Lung (tissue), 12 donors: ENCODE measurements around the gene ZFP62. TPM values are rescaled to one million over a fixed set of nuclear protein-coding genes. Genes with fewer than 3 reads are reported as not detected.

ENCODE experiments used
- ATAC-seq: fragments of 200-7000 bp; cut with Tn5 transposase; one replicate; pipeline ENCODE4 v1.9.1; 2020; ENCODE audit warnings: moderate number of reproducible peaks; ENCODE audit not compliant: insufficient read depth, low FRiP score
- DNase-seq, 3 donors: peaks; one replicate each; pipeline ENCODE4 v3.0.0-alpha.2; 2013 to 2017
- H3K27ac ChIP-seq, 2 donors: one replicate each; pipeline ENCODE4 v1.5.1; 2013; ENCODE audit warnings: mild to moderate bottlenecking in 2 of 2, moderate library complexity in 2 of 2, control low read depth in 1 of 2, inconsistent platforms in 1 of 2, low read depth in 1 of 2, low read length in 1 of 2
- H3K27me3 ChIP-seq, 3 donors: one replicate each; pipeline ENCODE4 v1.5.1; 2013; ENCODE audit warnings: low read length in 2 of 3; ENCODE audit not compliant: control insufficient read depth in 3 of 3, insufficient read depth in 3 of 3
- H3K36me3 ChIP-seq, 4 donors: one replicate each; pipeline ENCODE4 v1.5.1; 2013; ENCODE audit warnings: low read length in 4 of 4, mild to moderate bottlenecking in 1 of 4, moderate library complexity in 1 of 4; ENCODE audit not compliant: control insufficient read depth in 4 of 4, insufficient read depth in 4 of 4
- H3K4me1 ChIP-seq, 5 donors: one replicate each; pipeline ENCODE4 v1.5.1; 2013; ENCODE audit warnings: low read length in 5 of 5, mild to moderate bottlenecking in 2 of 5, moderate library complexity in 1 of 5; ENCODE audit not compliant: control insufficient read depth in 5 of 5, insufficient read depth in 5 of 5
- H3K4me3 ChIP-seq: one replicate; pipeline ENCODE4 v1.5.1; 2013; ENCODE audit warnings: mild to moderate bottlenecking, control low read depth, moderate library complexity
- H3K9ac ChIP-seq, 2 donors: one replicate each; pipeline ENCODE4 v1.5.1; 2013; ENCODE audit warnings: low read length in 2 of 2, control low read depth in 1 of 2; ENCODE audit not compliant: insufficient read depth in 1 of 2
- H3K9me3 ChIP-seq, 4 donors: one replicate each; pipeline ENCODE4 v1.5.1; 2013; ENCODE audit warnings: low read length in 3 of 4, mild to moderate bottlenecking in 1 of 4, moderate library complexity in 1 of 4; ENCODE audit not compliant: control insufficient read depth in 4 of 4, insufficient read depth in 3 of 4
- CTCF ChIP-seq: IDR thresholded peaks from 2 replicates; pipeline ENCODE4 v1.5.1; 2012; ENCODE audit warnings: mild to moderate bottlenecking; ENCODE audit errors: control extremely low read depth, extremely low read depth
- WGBS, 2 donors: extraction: QIAGEN DNeasy Blood & Tissue Kit; methylation state at CpG; one replicate each; pipeline ENCODE4 v1.1.7; 2013; 5-methylcytosine and 5-hydroxymethylcytosine counted together
- polyA plus RNA-seq, 2 donors: library from polyadenylated mRNA; stranded (reverse); fragments of 200-250 nt; gene quantifications; one replicate each; pipeline ENCODE4 v1.2.1, GENCODE V29; 2013
- total RNA-seq, 2 donors: library from RNA; depleted of rRNA in 1 of 2; stranded (reverse); fragments of >200 nt in 1 of 2; gene quantifications; one replicate each; pipeline ENCODE4 v1.2.1, GENCODE V29; 2014 to 2021
- donor health status: control.
- donor health status: control.
- donor health status: Bipolar disorder and iron deficiency.
- donor health status: healthy.
- donor health status: DM: yes; HTN: yes; CAD: no.

Gene ZFP62
- total and polyA plus RNA-seq, 4 donors, result 9.6 to 31.2 (median 20.0) TPM

- TF ChIP-seq CTCF, result no peak
- no peak overlapping the region for H3K27ac ChIP-seq
- 91% methylated on average over 9 of the region's 9 CpGs for WGBS, 2 donors
- no peaks in the 10 kb centered on the region for H3K36me3 ChIP-seq
- no peaks in the 10 kb centered on the region for H3K4me1 ChIP-seq
- peaks cover 0 to under 1% (median 0%) of the 10 kb centered on the region in 3 donors for H3K27me3 ChIP-seq
- peaks cover 0 to 1% (median 0%) of the 10 kb centered on the region in 4 donors for H3K9me3 ChIP-seq
- DNase-seq, result no peak
- no peak for ATAC-seq
- no peak overlapping the region for H3K9ac ChIP-seq
- no peak overlapping the region for H3K4me3 ChIP-seq
Observed at GRCh38 chr5:180872419-180872818, 11.3 kb upstream of the ZFP62 start.

GRCh38 chr5:180870276-180871068 lies 9.4 kb upstream of the ZFP62 start:
- Histone ChIP-seq H3K4me1 (no peaks in the 10 kb centered on the region), H3K36me3 (no peaks in the 10 kb centered on the region), H3K9ac (no peak overlapping the region), H3K27ac (peak overlapping the region in 1 of 2 donors; percentile 13), H3K4me3 (no peak overlapping the region), H3K9me3 (peaks cover 0 to 1% (median 0%) of the 10 kb centered on the region in 4 donors), H3K27me3 (peaks cover 0 to 5% (median 0%) of the 10 kb centered on the region in 3 donors)
- WGBS, 2 donors, result 80 to 82% methylated on average over 16 of the region's 16 CpGs
- TF ChIP-seq CTCF, result no peak
- no peak for ATAC-seq
- no peak for DNase-seq

GRCh38 chr5:180869587-180869986 lies 8.5 kb upstream of the ZFP62 start:
- DNase-seq, result no peak
- Histone ChIP-seq H3K4me3 (no peak overlapping the region), H3K9ac (no peak overlapping the region), H3K9me3 (peaks cover 0 to 1% (median 0%) of the 10 kb centered on the region in 4 donors), H3K4me1 (no peaks in the 10 kb centered on the region), H3K27me3 (peaks cover 0 to 5% (median 0%) of the 10 kb centered on the region in 3 donors), H3K36me3 (no peaks in the 10 kb centered on the region), H3K27ac (no peak overlapping the region)
- WGBS, 2 donors, result 58 to 86% methylated on average over 1 of the region's 1 CpG
- no peak for ATAC-seq
- no peak for TF ChIP-seq CTCF
